C4-2B (cell line): ENCODE data around the gene EPHB2.

Experiments
- H3K27ac ChIP-seq: fragments of 450-650 bp; 2 replicates; pipeline ENCODE4 v1.5.1; 2017
- TF ChIP-seq, protein P1 (sequence below): fragments of 450-650 bp; conservative IDR thresholded peaks from 2 replicates; pipeline ENCODE4 v1.5.1; 2017; ENCODE audit warnings: mild to moderate bottlenecking

The EPHB2 gene

GRCh38 chr1:22970096-22970495, 259.5 kb downstream of the EPHB2 start:
- TF ChIP-seq, protein P1, sequence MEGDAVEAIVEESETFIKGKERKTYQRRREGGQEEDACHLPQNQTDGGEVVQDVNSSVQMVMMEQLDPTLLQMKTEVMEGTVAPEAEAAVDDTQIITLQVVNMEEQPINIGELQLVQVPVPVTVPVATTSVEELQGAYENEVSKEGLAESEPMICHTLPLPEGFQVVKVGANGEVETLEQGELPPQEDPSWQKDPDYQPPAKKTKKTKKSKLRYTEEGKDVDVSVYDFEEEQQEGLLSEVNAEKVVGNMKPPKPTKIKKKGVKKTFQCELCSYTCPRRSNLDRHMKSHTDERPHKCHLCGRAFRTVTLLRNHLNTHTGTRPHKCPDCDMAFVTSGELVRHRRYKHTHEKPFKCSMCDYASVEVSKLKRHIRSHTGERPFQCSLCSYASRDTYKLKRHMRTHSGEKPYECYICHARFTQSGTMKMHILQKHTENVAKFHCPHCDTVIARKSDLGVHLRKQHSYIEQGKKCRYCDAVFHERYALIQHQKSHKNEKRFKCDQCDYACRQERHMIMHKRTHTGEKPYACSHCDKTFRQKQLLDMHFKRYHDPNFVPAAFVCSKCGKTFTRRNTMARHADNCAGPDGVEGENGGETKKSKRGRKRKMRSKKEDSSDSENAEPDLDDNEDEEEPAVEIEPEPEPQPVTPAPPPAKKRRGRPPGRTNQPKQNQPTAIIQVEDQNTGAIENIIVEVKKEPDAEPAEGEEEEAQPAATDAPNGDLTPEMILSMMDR, result no peak

More at GRCh38 chr1:22970096-22970495, 259.5 kb downstream of the EPHB2 start:
- no peak overlapping the region for H3K27ac ChIP-seq
